ENCODE data around the gene GRK2.

- TF ChIP-seq CTCF (IDR thresholded peaks at IDR 0.05 in 4 of 5, conservative IDR thresholded peaks at IDR 0.05 in 1 of 5) (no peak), POLR2A (IDR thresholded peaks at IDR 0.05) (no peak)
Observed at GRCh38 chr11:67298786-67299185, 32.5 kb downstream of the GRK2 start.

Measured in gastrocnemius medialis (tissue), 4 donors.